HCT116 (cell line): ENCODE measurements around the gene TBXAS1. TPM values are rescaled to one million over a fixed set of nuclear protein-coding genes. Genes with fewer than 3 reads are reported as not detected.

Experiments
- ATAC-seq: fragments of 200-7000 bp; cut with Tn5 transposase; 2 replicates; pipeline ENCODE4 v1.9.1; 2020; ENCODE audit warnings: mild to moderate bottlenecking, moderate library complexity
- BruUV-seq: library from RNA; stranded (reverse); fragments of 400-500 nt; replicated peaks from 2 replicates; lab custom pipeline; 2021; lab: Mats Ljungman, UMichigan
- CTCF ChIA-PET: fragments of 300-600 bp; sonication (Branson Sonifier 250); formaldehyde crosslinking; loops from one replicate; lab custom pipeline; 2021; ENCODE audit warnings: antibody characterized with exemption; lab: Charles Lee
- POLR2A ChIA-PET: fragments of 300-600, 350-600 bp; sonication (Branson Sonifier 250); formaldehyde crosslinking; loops from one replicate; lab custom pipeline; 2021; ENCODE audit warnings: antibody characterized with exemption; lab: Charles Lee
- RAD21 ChIA-PET, 2 experiments: fragments of 300-600 bp; sonication (Branson Sonifier 250); formaldehyde crosslinking; loops; one replicate each; lab custom pipeline; 2023; ENCODE audit warnings: low total read pairs in 2 of 2; ENCODE audit not compliant: uncharacterized antibody in 2 of 2, unreplicated experiment in 2 of 2, low non-redundant PET in 1 of 2; lab: Charles Lee
- DNase-seq: peaks from one replicate; pipeline ENCODE4 v3.0.0-alpha.2; 2010; ENCODE audit warnings: low read depth, low spot score
- H2AFZ ChIP-seq: fragments of 200-600 bp; shearing (Covaris generic), sonication (generic); 2 replicates; pipeline ENCODE4 v1.6.1; 2017; ENCODE audit warnings: low read depth, mixed run types, mixed read lengths, antibody characterized with exemption, low read length; ENCODE audit not compliant: poor library complexity, severe bottlenecking
- H3K27ac ChIP-seq: 2 replicates; pipeline ENCODE4 v1.5.1; 2012; ENCODE audit warnings: low read depth, low read length
- H3K27me3 ChIP-seq: fragments of 200-600 bp; sonication (generic); 2 replicates; pipeline ENCODE4 v1.6.1; 2016; ENCODE audit warnings: mixed run types, low read length, mixed read lengths; ENCODE audit not compliant: insufficient read depth
- H3K36me3 ChIP-seq, 2 experiments: fragments of 200-500 bp in 1 of 2; fragments of 200-600 bp in 1 of 2; sonication (Bioruptor generic) in 1 of 2; sonication (generic) in 1 of 2; 2 replicates each; pipeline versions ENCODE4 v1.5.1 to v1.6.1; 2014 to 2016; ENCODE audit warnings: low read length in 2 of 2, inconsistent platforms in 1 of 2, mixed read lengths in 1 of 2, mixed run types in 1 of 2; ENCODE audit not compliant: insufficient read depth in 2 of 2, control insufficient read depth in 1 of 2
- H3K4me1 ChIP-seq, 2 experiments: fragments of 200-600 bp in 1 of 2; sonication (generic) in 1 of 2; 2 replicates each; pipeline versions ENCODE4 v1.5.1 to v1.6.1; 2012 to 2017; ENCODE audit warnings: low read length in 2 of 2, inconsistent platforms in 1 of 2, mild to moderate bottlenecking in 1 of 2, mixed read lengths in 1 of 2, mixed run types in 1 of 2, moderate library complexity in 1 of 2; ENCODE audit not compliant: insufficient read depth in 2 of 2, control insufficient read depth in 1 of 2
- H3K4me2 ChIP-seq: fragments of 200-600 bp; sonication (generic); 2 replicates; pipeline ENCODE4 v1.6.1; 2017; ENCODE audit warnings: mixed run types, low read length, mixed read lengths
- H3K4me3 ChIP-seq, 2 experiments: fragments of 200-600 bp in 1 of 2; sonication (generic) in 1 of 2; replicated peaks in 1 of 2; 2 replicates each; pipeline ENCODE4 v1.5.1; 2011 to 2016; ENCODE audit warnings: low read length in 2 of 2, control low read depth in 1 of 2, low read depth in 1 of 2, mild to moderate bottlenecking in 1 of 2, mixed read lengths in 1 of 2, mixed run types in 1 of 2
- H3K79me2 ChIP-seq: fragments of 200-600 bp; sonication (generic); 2 replicates; pipeline ENCODE4 v1.6.1; 2017; ENCODE audit warnings: mild to moderate bottlenecking, mixed run types, low read length, moderate library complexity, mixed read lengths; ENCODE audit not compliant: insufficient read depth
- H3K9ac ChIP-seq: fragments of 200-600 bp; sonication (generic); 2 replicates; pipeline ENCODE4 v1.6.1; 2016; ENCODE audit warnings: low read length, mixed read lengths
- H3K9me2 ChIP-seq: fragments of 200-600 bp; sonication (generic), shearing (Covaris generic); 2 replicates; pipeline ENCODE4 v1.6.1; 2017; ENCODE audit warnings: mixed run types, mild to moderate bottlenecking, moderate library complexity; ENCODE audit not compliant: insufficient read depth
- H3K9me3 ChIP-seq, 2 experiments: fragments of 200-500 bp in 1 of 2; fragments of 200-600 bp in 1 of 2; sonication (Bioruptor generic) in 1 of 2; sonication (generic) in 1 of 2; 2 replicates each; pipeline ENCODE4 v1.6.1; 2014 to 2017; ENCODE audit warnings: low read length in 2 of 2, mixed read lengths in 2 of 2, inconsistent platforms in 1 of 2, low read depth in 1 of 2, mild to moderate bottlenecking in 1 of 2, mixed run types in 1 of 2, moderate library complexity in 1 of 2; ENCODE audit not compliant: control insufficient read depth in 1 of 2, insufficient read depth in 1 of 2
- H4K20me1 ChIP-seq: fragments of 200-600 bp; sonication (generic), shearing (Covaris generic); 2 replicates; pipeline ENCODE4 v1.6.1; 2017; ENCODE audit warnings: mixed run types, mild to moderate bottlenecking, moderate library complexity; ENCODE audit not compliant: insufficient read depth
- CBX3 ChIP-seq: IDR thresholded peaks from 2 replicates; pipeline ENCODE4 v1.6.1; 2012; ENCODE audit warnings: low read depth
- RAD21 ChIP-seq: IDR thresholded peaks from 2 replicates; pipeline ENCODE4 v1.6.1; 2012; ENCODE audit warnings: low read depth, mild to moderate bottlenecking
- SP1 ChIP-seq: IDR thresholded peaks from 2 replicates; pipeline ENCODE4 v1.6.1; 2012; ENCODE audit warnings: low read depth
- ZNF274 ChIP-seq: fragments of 200-500 bp; sonication (Bioruptor generic); IDR thresholded peaks from 2 replicates; pipeline ENCODE4 v1.6.1; 2014; ENCODE audit warnings: mild to moderate bottlenecking, low read depth, low read length, inconsistent platforms
- intact Hi-C: fragments of 100-400 bp; cut with micrococcal nuclease; formaldehyde crosslinking; loops from 2 replicates; pipeline ENCODE4 v1.10.0; 2022
- total RNA-seq: library from RNA; stranded (reverse); gene quantifications from one replicate; pipeline ENCODE4 v1.2.1, GENCODE V29; 2021; ENCODE audit not compliant: unreplicated experiment

TBXAS1 gene
- total RNA-seq, 1 experiment from 2014 or later, result 1.4 TPM

DNA sequence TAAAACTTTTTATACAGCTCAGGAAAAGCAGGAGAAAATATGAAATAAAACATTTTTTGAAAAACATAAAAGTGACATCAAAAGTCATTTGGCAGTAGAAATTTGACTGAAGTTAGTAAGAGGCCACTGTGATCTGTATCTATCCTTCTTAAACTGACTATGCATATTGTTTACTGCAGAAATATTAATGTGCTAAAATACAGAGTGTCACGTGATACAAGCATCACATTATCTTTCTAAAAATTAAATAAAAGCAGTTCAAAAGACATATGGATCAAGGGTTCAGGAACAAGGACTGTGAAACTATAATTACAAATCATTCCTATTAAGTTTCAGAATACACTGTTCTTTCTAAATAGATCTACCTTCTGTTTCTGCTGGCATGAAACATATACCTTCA is 200.0 kb downstream of the TBXAS1 start:
- H3K27me3 ChIP-seq, result no peaks in the 10 kb centered on the region
- no peak overlapping the region for H2AFZ ChIP-seq
- no peak overlapping the region for H3K9ac ChIP-seq
- ChIA-PET CTCF (no interaction called here), POLR2A (no interaction called here), RAD21 (no interaction called here)
- no peak for TF ChIP-seq ZNF274
- no peaks in the 10 kb centered on the region; a peak in 1 of 4 replicates for H3K4me1 ChIP-seq
- H3K9me2 ChIP-seq, result no peaks in the 10 kb centered on the region
- H3K79me2 ChIP-seq, result no peaks in the 10 kb centered on the region
- ATAC-seq (no peak), DNase-seq (no peak)
- no TSS peak for BruUV-seq
- no peaks in the 10 kb centered on the region for H3K9me3 ChIP-seq
- no peaks in the 10 kb centered on the region for H4K20me1 ChIP-seq
- H3K4me2 ChIP-seq, result no peak overlapping the region
- no peaks in the 10 kb centered on the region for H3K36me3 ChIP-seq
- no peak overlapping the region for H3K27ac ChIP-seq
- no peak overlapping the region for H3K4me3 ChIP-seq
- intact Hi-C loops, result no loop called here

DNA sequence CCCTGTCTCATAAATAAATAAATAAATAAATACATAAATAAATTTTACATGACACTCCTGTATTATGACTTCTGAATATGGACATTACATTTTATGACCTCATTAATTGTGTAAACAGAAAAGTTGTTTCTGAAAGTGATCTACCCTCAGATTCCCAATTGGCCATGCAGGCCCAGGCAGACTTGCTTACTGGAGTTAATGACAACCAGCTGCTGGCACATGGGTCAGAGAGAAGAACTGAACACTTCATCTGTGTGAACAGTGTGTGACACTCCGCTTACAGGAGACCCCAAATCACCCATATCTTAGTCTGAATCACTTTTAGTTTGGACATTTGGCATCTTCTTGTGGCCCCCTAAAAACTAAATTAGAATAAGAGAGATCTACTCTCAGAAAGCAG is 202.3 kb downstream of the TBXAS1 start:
- intact Hi-C loops, result no loop called here
- no peaks in the 10 kb centered on the region for H3K36me3 ChIP-seq
- peaks cover 2 to 9% of the 10 kb centered on the region in 2 experiments; a peak in 2 of 4 replicates for H3K4me1 ChIP-seq
- RAD21 ChIA-PET, result no interaction called here
- H3K9me3 ChIP-seq, result no peaks in the 10 kb centered on the region
- H3K79me2 ChIP-seq, result no peaks in the 10 kb centered on the region
- no peaks in the 10 kb centered on the region for H3K27me3 ChIP-seq
- no peak overlapping the region for H3K27ac ChIP-seq
- no peaks in the 10 kb centered on the region for H3K9me2 ChIP-seq
- no peak overlapping the region for H3K9ac ChIP-seq
- POLR2A ChIA-PET, result no interaction called here
- H3K4me3 ChIP-seq, result no peak overlapping the region
- ATAC-seq, result no peak
- TF ChIP-seq SP1 (no peak), ZNF274 (no peak), CBX3 (no peak), RAD21 (no peak)
- TF ChIP-seq, all 23 proteins: peak for 0
- BruUV-seq, result no TSS peak
- no peak overlapping the region for H3K4me2 ChIP-seq
- H2AFZ ChIP-seq, result no peak overlapping the region
- DNase-seq, result no peak
- CTCF ChIA-PET, result no interaction called here
- no peaks in the 10 kb centered on the region for H4K20me1 ChIP-seq
